Activated CD8-positive, alpha-beta T cell treated with anti-CD3 and anti-CD28 coated beads for 36 hours (primary cell): Measurements from ENCODE around the gene AGFG2. TPM values are rescaled to one million over a fixed set of nuclear protein-coding genes. Genes with fewer than 3 reads are reported as not detected.

Source experiments
- ATAC-seq: fragments of 200-7000 bp; cut with Tn5 transposase; one replicate; pipeline ENCODE4 v1.10.0; 2021; ENCODE audit warnings: mild to moderate bottlenecking, moderate library complexity
- CTCF ChIA-PET: fragments of 350-600 bp; sonication (Branson Sonifier 250); formaldehyde crosslinking; loops from one replicate; lab custom pipeline; 2021; ENCODE audit warnings: antibody characterized with exemption; lab: Charles Lee
- POLR2A ChIA-PET: fragments of 350-600 bp; sonication (Branson Sonifier 250); formaldehyde crosslinking; loops from one replicate; lab custom pipeline; 2021; ENCODE audit warnings: antibody characterized with exemption; lab: Charles Lee
- DNase-seq: peaks from one replicate; pipeline ENCODE4 v3.0.0-alpha.2; 2020
- H3K27ac Mint-ChIP-seq: one replicate; pipeline ENCODE4 v1.8.0; 2021; ENCODE audit warnings: mild to moderate bottlenecking, mixed read lengths
- H3K27me3 Mint-ChIP-seq: one replicate; pipeline ENCODE4 v1.8.0; 2021; ENCODE audit warnings: mixed read lengths
- H3K36me3 Mint-ChIP-seq: one replicate; pipeline ENCODE4 v1.8.0; 2021; ENCODE audit warnings: low read depth, mixed read lengths
- H3K4me1 Mint-ChIP-seq: one replicate; pipeline ENCODE4 v1.8.0; 2021; ENCODE audit warnings: low read depth, mixed read lengths
- H3K4me3 Mint-ChIP-seq: one replicate; pipeline ENCODE4 v1.8.0; 2021; ENCODE audit warnings: mild to moderate bottlenecking, moderate library complexity, mixed read lengths
- H3K9me3 Mint-ChIP-seq: one replicate; pipeline ENCODE4 v1.8.0; 2021; ENCODE audit warnings: mixed read lengths
- intact Hi-C: fragments of 100-400 bp; cut with micrococcal nuclease; formaldehyde crosslinking; loops from one replicate; pipeline ENCODE4 v1.10.0; 2022
- total RNA-seq, 2 experiments: library from RNA; stranded (reverse); gene quantifications; one replicate each; pipeline ENCODE4 v1.2.3, GENCODE V29; 2021
- TF ChIP-seq, protein P1 (sequence below): fragments of 200-600 bp; IDR thresholded peaks from one replicate; pipeline ENCODE4 v1.8.0; 2022; ENCODE audit warnings: antibody characterized with exemption, mild to moderate bottlenecking

Gene AGFG2
- total RNA-seq, 2 experiments from 2014 or later = 45.6 to 45.8 TPM

DNA sequence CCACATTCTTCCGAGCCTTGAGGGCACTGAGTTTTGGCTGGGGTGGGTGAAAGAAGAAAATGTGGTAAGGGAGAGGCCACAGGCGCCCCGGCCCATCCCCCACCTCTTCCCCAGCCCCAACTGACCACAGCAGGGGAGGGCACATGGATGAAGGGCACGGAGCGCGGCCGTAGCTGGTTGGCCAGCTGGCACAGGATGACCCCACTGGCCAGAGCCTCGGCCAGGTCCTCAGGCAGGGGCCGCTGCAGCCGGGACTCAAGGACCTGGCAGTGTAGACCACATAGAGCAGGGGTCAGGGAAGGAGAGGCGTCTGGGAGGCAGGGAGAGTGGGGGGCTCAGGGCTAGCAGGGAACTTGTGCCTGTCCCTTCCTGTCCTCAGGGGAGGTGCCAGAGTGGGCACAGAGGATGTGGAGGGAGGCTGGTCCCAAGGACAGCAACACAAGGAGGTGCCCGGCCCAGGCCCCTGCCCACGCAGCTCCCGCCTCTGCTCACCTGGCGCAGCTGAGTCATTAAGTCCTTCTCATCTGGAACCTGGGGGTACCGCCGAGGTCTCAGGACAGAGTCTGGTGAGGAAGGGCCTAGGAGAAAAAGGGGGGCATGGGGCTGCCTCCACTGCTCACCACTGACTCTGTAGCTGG is 36.9 kb downstream of the AGFG2 start:
- POLR2A ChIA-PET = interaction anchor here (1.3 to 1.8 kb wide), 2 partner anchors 9 to 12 kb away, joined by 3 to 4 read pairs; no protein-coding TSS in a partner anchor
- H3K9me3 Mint-ChIP-seq = no peaks in the 10 kb centered on the region
- H3K27ac Mint-ChIP-seq = no peak overlapping the region
- H3K36me3 Mint-ChIP-seq = peaks cover 10% of the 10 kb centered on the region
- no peak for ATAC-seq
- peaks cover 16% of the 10 kb centered on the region for H3K4me1 Mint-ChIP-seq
- H3K27me3 Mint-ChIP-seq = no peaks in the 10 kb centered on the region
- intact Hi-C loops = no loop called here
- CTCF ChIA-PET = no interaction called here
- DNase-seq = no peak
- TF ChIP-seq, protein P1, sequence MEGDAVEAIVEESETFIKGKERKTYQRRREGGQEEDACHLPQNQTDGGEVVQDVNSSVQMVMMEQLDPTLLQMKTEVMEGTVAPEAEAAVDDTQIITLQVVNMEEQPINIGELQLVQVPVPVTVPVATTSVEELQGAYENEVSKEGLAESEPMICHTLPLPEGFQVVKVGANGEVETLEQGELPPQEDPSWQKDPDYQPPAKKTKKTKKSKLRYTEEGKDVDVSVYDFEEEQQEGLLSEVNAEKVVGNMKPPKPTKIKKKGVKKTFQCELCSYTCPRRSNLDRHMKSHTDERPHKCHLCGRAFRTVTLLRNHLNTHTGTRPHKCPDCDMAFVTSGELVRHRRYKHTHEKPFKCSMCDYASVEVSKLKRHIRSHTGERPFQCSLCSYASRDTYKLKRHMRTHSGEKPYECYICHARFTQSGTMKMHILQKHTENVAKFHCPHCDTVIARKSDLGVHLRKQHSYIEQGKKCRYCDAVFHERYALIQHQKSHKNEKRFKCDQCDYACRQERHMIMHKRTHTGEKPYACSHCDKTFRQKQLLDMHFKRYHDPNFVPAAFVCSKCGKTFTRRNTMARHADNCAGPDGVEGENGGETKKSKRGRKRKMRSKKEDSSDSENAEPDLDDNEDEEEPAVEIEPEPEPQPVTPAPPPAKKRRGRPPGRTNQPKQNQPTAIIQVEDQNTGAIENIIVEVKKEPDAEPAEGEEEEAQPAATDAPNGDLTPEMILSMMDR = no peak
- no peak overlapping the region for H3K4me3 Mint-ChIP-seq

DNA sequence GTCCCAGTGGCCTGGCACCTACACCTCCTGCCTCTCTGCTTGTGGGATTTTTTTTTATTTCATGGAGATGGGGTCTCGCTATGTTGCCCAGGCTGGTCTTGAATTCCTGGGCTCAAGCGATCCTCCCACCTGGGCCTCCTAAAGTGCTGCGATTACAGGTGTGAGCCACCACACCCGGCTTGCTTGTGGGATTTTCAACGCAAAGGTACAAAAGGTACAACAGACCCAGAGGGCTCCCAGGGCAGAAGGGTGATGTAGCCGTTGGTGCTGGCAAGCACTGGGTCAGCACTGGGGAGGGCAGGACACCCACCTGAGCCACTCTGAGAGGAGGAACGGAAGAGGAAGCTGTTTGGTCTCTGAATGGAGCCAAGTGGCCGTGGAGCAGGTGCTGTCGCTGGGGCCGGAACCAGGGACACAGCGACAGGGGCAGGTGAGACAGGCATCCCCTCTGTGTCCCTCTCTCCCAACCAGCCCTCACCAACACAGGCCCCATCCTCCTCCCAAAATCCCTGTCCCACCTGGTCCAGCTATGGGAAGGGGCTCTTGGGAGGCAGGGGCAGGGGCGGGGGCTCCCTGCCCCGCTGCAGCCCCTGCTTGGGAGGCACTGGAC is 37.5 kb downstream of the AGFG2 start:
- Mint-ChIP-seq H3K27ac (no peak overlapping the region), H3K36me3 (peaks cover 10% of the 10 kb centered on the region)
- CTCF ChIA-PET = no interaction called here

DNA sequence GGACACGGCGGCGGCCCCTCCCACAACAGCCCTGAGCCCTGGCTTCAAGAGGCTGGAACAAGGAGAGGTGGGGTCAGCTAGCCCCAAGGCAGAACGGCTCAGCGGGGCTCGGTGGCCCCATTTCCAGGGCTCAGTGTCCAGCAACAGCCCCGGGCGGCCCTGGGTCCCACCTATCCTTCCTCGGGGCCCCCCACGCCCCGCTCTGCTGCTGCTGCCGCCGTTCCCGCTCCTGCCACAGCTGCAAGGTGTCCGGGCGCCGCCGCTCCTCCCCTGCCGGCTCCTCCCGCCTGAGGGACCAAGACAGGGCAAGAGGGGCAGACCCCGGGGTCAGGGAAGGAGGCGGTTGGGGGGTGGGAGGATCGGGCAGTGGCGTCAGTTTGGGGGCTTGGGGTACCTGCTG is 38.1 kb downstream of the AGFG2 start:
- Mint-ChIP-seq H3K36me3 (peaks cover 8% of the 10 kb centered on the region), H3K4me3 (no peak overlapping the region), H3K4me1 (peaks cover 4% of the 10 kb centered on the region), H3K27ac (no peak overlapping the region), H3K9me3 (no peaks in the 10 kb centered on the region), H3K27me3 (no peaks in the 10 kb centered on the region)
- TF ChIP-seq, protein P1 = no peak
- DNase-seq = no peak
- POLR2A ChIA-PET = interaction anchor here (1.3 to 1.8 kb wide), 2 partner anchors 8 to 13 kb away, joined by 3 to 4 read pairs; no protein-coding TSS in a partner anchor
- intact Hi-C loops = no loop called here
- ATAC-seq = no peak
- CTCF ChIA-PET = interaction anchor here (0.7 to 1.3 kb wide), 2 partner anchors 17 to 129 kb away, joined by 3 to 5 read pairs; partner anchors contain the start of gene POP7

More for the DNA sequence above, 37.5 kb downstream of the AGFG2 start:
- POLR2A ChIA-PET = interaction anchor here (1.3 to 1.8 kb wide), 2 partner anchors 8 to 12 kb away, joined by 3 to 4 read pairs; no protein-coding TSS in a partner anchor
- intact Hi-C loops = no loop called here
- Mint-ChIP-seq H3K9me3 (no peaks in the 10 kb centered on the region), H3K4me3 (no peak overlapping the region), H3K4me1 (peaks cover 10% of the 10 kb centered on the region), H3K27me3 (no peaks in the 10 kb centered on the region)
- TF ChIP-seq, protein P1 = no peak
- DNase-seq = no peak
- no peak for ATAC-seq

DNA sequence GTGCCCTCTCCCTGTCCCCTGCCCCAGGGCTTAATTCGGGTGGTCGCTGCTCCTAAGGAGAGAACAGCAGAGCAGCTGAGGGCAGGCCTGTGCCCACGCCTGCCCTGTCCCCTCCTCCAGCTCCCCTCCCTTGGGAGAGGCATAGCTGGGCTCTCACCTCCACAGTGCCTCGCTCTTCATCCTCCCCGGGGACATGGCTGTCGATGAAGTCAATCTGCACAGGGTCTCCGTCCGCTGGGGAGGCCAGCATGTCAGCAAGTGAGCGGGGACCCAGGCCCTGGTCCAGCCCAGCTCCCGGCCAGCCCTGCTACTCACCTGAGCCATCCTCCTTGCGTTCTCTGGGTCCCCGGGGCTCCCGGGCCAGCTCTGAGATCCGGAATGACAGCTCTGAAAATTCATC is 38.5 kb downstream of the AGFG2 start:
- intact Hi-C loops = no loop called here
- no peak for DNase-seq
- Mint-ChIP-seq H3K36me3 (peaks cover 8% of the 10 kb centered on the region), H3K27me3 (no peaks in the 10 kb centered on the region), H3K27ac (no peak overlapping the region), H3K4me1 (peaks cover 4% of the 10 kb centered on the region), H3K9me3 (no peaks in the 10 kb centered on the region), H3K4me3 (no peak overlapping the region)
- TF ChIP-seq, protein P1 = no peak
- POLR2A ChIA-PET = interaction anchor here (1.0 to 1.8 kb wide), 2 partner anchors 8 to 13 kb away, joined by 3 to 4 read pairs; partner anchors contain the start of genes FBXO24 and LRCH4
- no peak for ATAC-seq
- CTCF ChIA-PET = interaction anchor here (0.7 to 1.3 kb wide), 3 partner anchors 13 to 128 kb away, joined by 3 to 5 read pairs (median 4); partner anchors contain the start of gene POP7
